Endothelial cell of umbilical vein (primary cell): ENCODE measurements around the gene ARHGEF10L. TPM values are rescaled to one million over a fixed set of nuclear protein-coding genes. Genes with fewer than 3 reads are reported as not detected.

Source experiments
- BruUV-seq: library from RNA; stranded (reverse); fragments of 400-500 nt; replicated peaks from 2 replicates; lab custom pipeline; 2021; lab: Mats Ljungman, UMichigan
- CTCF ChIA-PET: fragments of 300-600, 350-600 bp; sonication (Branson Sonifier 250); formaldehyde crosslinking; loops from one replicate; lab custom pipeline; 2021; ENCODE audit warnings: antibody characterized with exemption, inconsistent platforms; lab: Charles Lee
- POLR2A ChIA-PET: fragments of 300-600, 350-600 bp; sonication (Branson Sonifier 250); formaldehyde crosslinking; loops from one replicate; lab custom pipeline; 2021; ENCODE audit warnings: antibody characterized with exemption, inconsistent platforms; lab: Charles Lee
- DNase-seq: peaks from one replicate; pipeline ENCODE4 v3.0.0-alpha.2; 2011; ENCODE audit warnings: low read depth, low spot score
- FAIRE-seq: peaks from 2 replicates; lab custom pipeline; 2011; peaks lifted over from hg19 to GRCh38; lab: Jason Lieb, UNC
- H2AFZ ChIP-seq: 2 replicates; pipeline ENCODE4 v1.6.0; 2012; ENCODE audit warnings: low read depth, low read length, control low read depth, inconsistent platforms
- H3K27ac ChIP-seq: 2 replicates; pipeline ENCODE4 v1.5.1; 2011; ENCODE audit warnings: low read depth, mild to moderate bottlenecking, control low read depth, low read length, moderate library complexity; ENCODE audit not compliant: insufficient read depth
- H3K27me3 ChIP-seq, 2 experiments: 2 replicates each; pipeline versions ENCODE4 v1.6.0 to v1.6.1; 2011; ENCODE audit warnings: low read length in 2 of 2, mixed read lengths in 1 of 2; ENCODE audit not compliant: control insufficient read depth in 2 of 2, insufficient read depth in 2 of 2
- H3K36me3 ChIP-seq, 2 experiments: 2 replicates in 1 of 2; 3 replicates in 1 of 2; pipeline ENCODE4 v1.5.1; 2011; ENCODE audit warnings: low read length in 2 of 2, mild to moderate bottlenecking in 1 of 2, moderate library complexity in 1 of 2; ENCODE audit not compliant: control insufficient read depth in 2 of 2, insufficient read depth in 2 of 2; ENCODE audit errors: extremely low read depth in 1 of 2
- H3K4me1 ChIP-seq: 3 replicates; pipeline ENCODE4 v1.5.1; 2011; ENCODE audit warnings: mild to moderate bottlenecking, low read length; ENCODE audit not compliant: control insufficient read depth, insufficient read depth; ENCODE audit errors: extremely low read depth
- H3K4me2 ChIP-seq: 2 replicates; pipeline ENCODE4 v1.6.1; 2011; ENCODE audit warnings: low read length, control low read depth, mixed read lengths; ENCODE audit not compliant: insufficient read depth
- H3K4me3 ChIP-seq, 3 experiments: fragments of 200-600 bp in 1 of 3; sonication (generic), shearing (Covaris generic) in 1 of 3; replicated peaks in 1 of 3; 2 replicates each; pipeline ENCODE4 v1.5.1; 2011 to 2016; ENCODE audit warnings: control low read depth in 3 of 3, low read length in 3 of 3, mild to moderate bottlenecking in 2 of 3, inconsistent platforms in 1 of 3, low read depth in 1 of 3, moderate library complexity in 1 of 3; ENCODE audit not compliant: insufficient read depth in 1 of 3
- H3K79me2 ChIP-seq: 2 replicates; pipeline ENCODE4 v1.6.0; 2012; ENCODE audit warnings: low read length, inconsistent platforms; ENCODE audit not compliant: control insufficient read depth, insufficient read depth
- H3K9ac ChIP-seq: replicated peaks from 2 replicates; pipeline ENCODE3; 2011; ENCODE audit warnings: low read length, control low read depth; ENCODE audit not compliant: insufficient read depth; ENCODE audit errors: extremely low read depth
- H3K9me1 ChIP-seq: replicated peaks from 3 replicates; pipeline ENCODE4 v1.6.0; 2011; ENCODE audit warnings: mild to moderate bottlenecking, low read length; ENCODE audit not compliant: control insufficient read depth, insufficient read depth; ENCODE audit errors: extremely low read depth
- H3K9me3 ChIP-seq: replicated peaks from 2 replicates; pipeline ENCODE4 v1.5.1; 2012; ENCODE audit warnings: low read length, inconsistent platforms; ENCODE audit not compliant: control insufficient read depth, insufficient read depth
- H4K20me1 ChIP-seq: replicated peaks from 2 replicates; pipeline ENCODE3; 2011; ENCODE audit warnings: mild to moderate bottlenecking, low read length; ENCODE audit not compliant: control insufficient read depth, insufficient read depth; ENCODE audit errors: extremely low read depth
- FOS ChIP-seq: IDR thresholded peaks from 2 replicates; pipeline ENCODE4 v1.6.1; 2011; ENCODE audit warnings: mild to moderate bottlenecking, low read length, moderate library complexity, borderline replicate concordance; ENCODE audit not compliant: insufficient read depth
- MYC ChIP-seq: IDR thresholded peaks from one replicate; pipeline ENCODE4 v1.6.1; 2011; ENCODE audit warnings: mild to moderate bottlenecking, low read depth, low read length
- POLR2AphosphoS5 ChIP-seq: IDR thresholded peaks from 2 replicates; pipeline ENCODE4 v1.6.1; 2012; ENCODE audit warnings: low read depth, mild to moderate bottlenecking, control low read depth, low read length, moderate library complexity; ENCODE audit not compliant: insufficient read depth
- dilution Hi-C: fragments of 300-500 bp; cut with MboI; formaldehyde crosslinking; loops from one replicate; pipeline ENCODE4 v1.15.0; 2019; ENCODE audit warnings: low sequenced_read_pairs; ENCODE audit not compliant: extremely low pct_ligation_motif_present
- intact Hi-C: fragments of 100-400 bp; cut with micrococcal nuclease; formaldehyde crosslinking; loops from one replicate; pipeline ENCODE4 v1.10.0; 2022
- polyA plus RNA-seq, 4 experiments: library from polyadenylated mRNA; depleted of rRNA in 3 of 4; stranded (reverse) in 3 of 4; unstranded in 1 of 4; fragments of >200 nt; gene quantifications; 2 replicates each; pipeline versions ENCODE4 v1.2.1 to v1.2.3, GENCODE V29; 2011 to 2012; ENCODE audit warnings: missing spikeins in 1 of 4
- total RNA-seq: library from RNA; stranded (reverse); gene quantifications from 2 replicates; pipeline ENCODE4 v1.2.3, GENCODE V29; 2021

ARHGEF10L gene
- total and polyA plus RNA-seq, 2 donors (not counting 3 experiments of a cell fraction or from before 2014, with no cell fraction given) = 1.9 to 5.2 TPM

GRCh38 chr1:17679856-17680255 is 140.4 kb downstream of the ARHGEF10L start:
- dilution Hi-C loops (no loop called here), intact Hi-C loops (no loop called here)
- H3K9me3 ChIP-seq = no peaks in the 10 kb centered on the region
- H3K36me3 ChIP-seq = no peaks in the 10 kb centered on the region
- H3K9ac ChIP-seq = no peak overlapping the region
- no peak overlapping the region for H3K4me3 ChIP-seq
- no peaks in the 10 kb centered on the region for H3K79me2 ChIP-seq
- H4K20me1 ChIP-seq = no peaks in the 10 kb centered on the region
- no peak for FAIRE-seq
- no peak for DNase-seq
- H2AFZ ChIP-seq = no peak overlapping the region
- no peak overlapping the region for H3K4me2 ChIP-seq
- H3K27me3 ChIP-seq = no peaks in the 10 kb centered on the region
- POLR2A ChIA-PET = no interaction called here
- no peaks in the 10 kb centered on the region for H3K4me1 ChIP-seq
- H3K9me1 ChIP-seq = no peaks in the 10 kb centered on the region
- H3K27ac ChIP-seq = no peak overlapping the region
- BruUV-seq = no TSS peak
- no peak for TF ChIP-seq FOS
- CTCF ChIA-PET = interaction anchor here (1.4 to 2.2 kb wide), 2 partner anchors 16 to 18 kb away, joined by 4 to 6 read pairs; no protein-coding TSS in a partner anchor

DNA sequence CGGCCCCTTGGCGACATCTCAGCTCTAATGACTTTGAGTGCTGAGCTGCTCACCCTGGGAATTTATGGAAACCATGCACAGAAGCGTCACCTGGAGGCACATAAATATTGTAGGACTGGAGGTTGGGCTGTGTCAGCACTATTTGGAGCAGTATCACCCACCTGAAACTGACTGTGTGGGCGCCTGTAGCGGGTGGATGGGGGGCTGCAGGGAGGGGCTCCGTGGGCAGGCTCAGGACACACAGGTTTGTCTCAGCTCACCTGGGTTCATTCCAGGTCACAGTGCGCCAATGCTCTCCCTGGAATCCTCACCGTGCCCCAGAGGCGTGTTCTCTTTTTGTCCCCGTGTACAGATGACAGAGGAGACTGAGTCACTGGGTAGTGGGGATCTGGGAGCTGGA is 140.8 kb downstream of the ARHGEF10L start:
- Histone ChIP-seq H3K9me1 (no peaks in the 10 kb centered on the region), H3K36me3 (no peaks in the 10 kb centered on the region), H3K27ac (no peak overlapping the region), H3K9ac (no peak overlapping the region), H3K9me3 (no peaks in the 10 kb centered on the region), H3K27me3 (no peaks in the 10 kb centered on the region), H3K4me3 (no peak overlapping the region), H2AFZ (no peak overlapping the region), H4K20me1 (no peaks in the 10 kb centered on the region), H3K4me1 (no peaks in the 10 kb centered on the region), H3K4me2 (no peak overlapping the region), H3K79me2 (no peaks in the 10 kb centered on the region)
- no TSS peak for BruUV-seq
- dilution Hi-C loops (no loop called here), intact Hi-C loops (no loop called here)
- TF ChIP-seq MYC = no peak
- TF ChIP-seq POLR2AphosphoS5 = no peak
- TF ChIP-seq FOS = no peak
- POLR2A ChIA-PET = no interaction called here
- no peak for DNase-seq
- CTCF ChIA-PET = interaction anchor here (1.4 to 2.2 kb wide), 2 partner anchors 16 to 19 kb away, joined by 4 to 6 read pairs; no protein-coding TSS in a partner anchor
- no peak for FAIRE-seq
